DMS53 (cell line): ENCODE measurements around the gene HMGXB3.
"Not testable (repeated sequence)": the region's sequence is repeated elsewhere in the genome, so short reads cannot be mapped to it uniquely, and the experiment has no call there.

Source experiments
- DNase-seq: peaks from one replicate; lab custom pipeline; 2025; lab: John Stamatoyannopoulos, UW

HMGXB3 gene

DNA sequence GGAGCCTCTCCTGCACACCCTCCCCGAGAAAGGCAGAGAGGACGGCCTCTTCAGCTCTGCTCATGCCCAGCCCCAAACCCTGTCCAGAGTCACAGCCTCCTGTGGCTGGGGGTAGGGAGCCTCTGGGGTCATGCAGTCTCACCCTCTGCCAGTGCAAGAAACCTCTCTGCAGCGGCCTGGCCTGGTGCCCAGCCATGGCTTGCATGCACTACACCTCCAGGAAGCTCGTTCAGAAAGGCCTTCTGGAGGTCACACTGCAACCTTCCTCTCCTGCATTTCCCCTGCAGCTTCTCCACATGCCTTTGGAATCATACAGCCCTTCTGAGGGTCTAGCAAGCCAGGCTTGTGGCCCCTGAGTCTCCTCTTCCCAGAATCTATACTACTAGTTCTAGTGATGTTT, 67.9 kb downstream of the HMGXB3 start:
- peak; percentile 34 for DNase-seq

DNA sequence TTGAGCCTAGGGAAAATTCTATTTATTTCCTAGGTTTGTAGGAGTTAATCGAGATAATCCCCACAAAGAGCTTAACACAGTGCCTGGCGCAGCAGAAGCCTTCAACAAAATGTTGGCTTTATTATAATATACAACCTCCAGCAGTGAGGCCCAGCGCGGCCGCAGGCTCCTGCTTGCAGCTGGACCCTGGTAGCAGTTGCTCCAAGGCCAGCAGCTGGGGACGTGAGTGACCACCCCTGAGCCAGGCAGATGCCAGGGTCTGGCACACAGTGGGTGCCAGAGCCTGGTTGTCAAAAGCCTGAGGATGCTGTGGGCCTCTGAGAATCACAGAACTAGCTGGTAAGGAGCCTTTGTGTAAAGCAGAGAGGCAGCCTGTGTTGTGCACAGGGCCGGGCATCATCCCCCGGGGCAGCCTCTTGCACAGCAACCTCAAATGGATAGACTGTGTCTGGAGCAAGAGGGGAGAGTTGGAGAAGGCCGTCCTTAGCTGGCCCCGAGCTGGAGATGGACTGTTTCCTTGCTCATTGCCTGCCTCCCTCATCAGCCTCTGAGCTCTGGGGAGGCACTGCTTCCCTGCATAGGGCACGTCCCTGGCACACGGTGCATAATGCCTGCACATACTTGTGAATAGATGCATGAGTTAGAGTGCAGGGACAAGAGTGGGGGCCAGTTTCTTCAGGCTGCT, 68.6 kb downstream of the HMGXB3 start:
- no peak for DNase-seq

GRCh38 chr5:150069672-150070627, 69.4 kb downstream of the HMGXB3 start:
- DNase-seq, result no peak

GRCh38 chr5:150070821-150071220, 70.3 kb downstream of the HMGXB3 start:
- DNase-seq, result no peak

DNA sequence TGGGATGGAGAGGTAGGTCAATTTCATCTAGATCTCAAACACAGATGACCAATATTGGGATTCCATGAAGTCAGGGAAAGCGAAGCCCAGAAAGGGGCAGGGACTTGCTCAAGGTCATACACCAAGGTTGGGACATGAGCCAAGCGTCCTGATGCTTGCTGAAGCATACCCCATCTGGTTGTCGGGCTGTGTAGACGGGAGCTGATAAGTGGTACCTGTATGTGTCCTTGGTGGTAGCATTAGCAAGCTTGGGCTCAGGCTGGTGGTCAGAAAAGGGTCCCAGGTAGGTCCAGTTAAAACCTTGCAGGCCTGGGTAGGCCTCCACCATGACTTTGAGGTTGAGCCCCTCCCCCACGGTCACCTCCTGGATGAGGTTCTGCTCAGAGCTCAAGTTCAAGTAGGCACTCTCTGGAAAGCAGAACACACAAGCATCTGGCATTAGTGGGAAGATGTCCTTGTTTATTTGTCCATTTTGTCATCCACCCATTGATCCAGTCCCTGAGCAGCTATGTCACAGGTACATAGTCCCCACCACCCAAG, 72.6 kb downstream of the HMGXB3 start:
- DNase-seq, result no peak

DNA sequence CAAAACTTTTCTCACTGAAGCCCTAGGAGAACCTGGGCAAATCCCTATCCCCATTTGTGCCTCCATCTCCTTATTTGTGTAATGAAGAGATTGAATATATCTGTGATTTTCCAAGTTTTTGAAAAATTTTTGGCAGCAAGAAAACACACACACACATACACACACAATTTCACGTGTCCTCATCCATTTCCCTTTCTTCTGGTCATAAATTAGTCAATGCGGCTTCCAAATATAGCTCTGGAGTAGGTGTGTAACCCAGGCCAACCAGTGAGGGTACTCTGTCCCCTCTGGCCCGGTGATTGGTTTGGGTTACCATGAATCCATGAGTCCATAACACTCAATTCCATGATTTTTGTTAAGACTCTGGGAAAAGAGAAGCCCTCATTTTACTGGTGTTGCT, 73.1 kb downstream of the HMGXB3 start:
- DNase-seq, result no peak

GRCh38 chr5:150075233-150075632, 74.7 kb downstream of the HMGXB3 start:
- DNase-seq, result no peak

DNA sequence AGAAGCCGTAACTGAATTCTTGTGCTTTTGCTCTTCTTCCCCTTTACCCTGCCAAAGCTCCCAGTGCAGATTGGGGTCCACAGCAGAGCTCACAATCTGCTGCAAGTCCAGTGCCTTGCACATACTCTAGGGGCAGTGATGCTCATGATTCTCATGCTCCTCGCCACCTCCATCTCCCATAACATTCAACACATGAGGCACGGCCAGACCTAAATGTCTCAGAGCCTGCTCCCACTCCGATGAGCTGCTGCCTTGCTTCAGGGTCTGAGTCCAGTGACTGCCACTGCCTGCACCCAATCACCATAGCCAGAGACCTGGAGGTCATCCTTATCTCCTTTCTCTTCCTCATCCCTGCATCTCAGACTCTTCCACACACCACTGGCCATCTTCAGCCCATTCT, 75.3 kb downstream of the HMGXB3 start:
- DNase-seq, result no peak

GRCh38 chr5:150077060-150077459, 76.5 kb downstream of the HMGXB3 start:
- no peak for DNase-seq

- DNase-seq, result no peak
These were observed 77.7 kb downstream of the HMGXB3 start for GRCh38 chr5:150077996-150078801.

DNA sequence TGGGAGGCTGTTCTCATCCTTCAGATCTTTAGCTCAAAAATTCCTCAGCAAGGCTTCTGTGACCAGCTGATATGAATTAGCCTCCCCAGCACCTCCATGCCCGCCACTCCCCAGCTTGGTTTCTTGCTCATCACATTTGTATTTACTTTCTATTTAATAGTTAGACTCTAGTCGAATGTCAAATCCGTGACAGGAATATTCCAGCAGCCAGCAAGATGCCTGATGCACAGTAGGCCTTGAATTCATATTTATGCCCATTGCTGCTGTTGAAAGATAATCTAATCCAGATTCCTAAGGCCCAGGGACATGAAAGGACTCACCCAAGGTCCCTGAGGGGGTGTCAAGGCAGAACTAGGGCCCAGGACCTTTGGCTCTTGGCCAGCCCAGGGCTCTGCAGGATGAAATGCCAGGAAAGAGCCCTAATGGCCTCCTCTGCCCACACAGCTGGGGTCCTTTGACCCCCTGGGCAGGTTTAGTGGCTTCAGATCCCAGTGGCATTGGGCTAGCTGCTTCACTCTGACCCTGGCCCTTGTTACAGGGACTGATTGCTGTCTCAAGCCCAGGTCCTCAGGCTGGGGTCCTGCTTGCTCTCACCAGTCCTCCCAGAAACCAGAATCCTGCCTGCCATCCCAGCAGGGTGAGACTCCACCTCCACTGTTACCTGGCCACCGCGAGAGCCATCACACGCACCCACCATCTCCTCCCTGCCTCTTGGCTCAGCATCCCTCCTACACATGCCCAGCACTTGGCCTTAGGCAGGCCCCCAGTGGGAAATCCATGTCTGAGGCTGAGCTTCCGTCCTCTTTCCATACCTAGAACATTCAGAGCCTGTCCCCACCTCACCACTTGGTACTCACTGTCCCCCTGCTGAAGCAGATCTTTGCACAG, 78.5 kb downstream of the HMGXB3 start:
- DNase-seq, result no peak

DNA sequence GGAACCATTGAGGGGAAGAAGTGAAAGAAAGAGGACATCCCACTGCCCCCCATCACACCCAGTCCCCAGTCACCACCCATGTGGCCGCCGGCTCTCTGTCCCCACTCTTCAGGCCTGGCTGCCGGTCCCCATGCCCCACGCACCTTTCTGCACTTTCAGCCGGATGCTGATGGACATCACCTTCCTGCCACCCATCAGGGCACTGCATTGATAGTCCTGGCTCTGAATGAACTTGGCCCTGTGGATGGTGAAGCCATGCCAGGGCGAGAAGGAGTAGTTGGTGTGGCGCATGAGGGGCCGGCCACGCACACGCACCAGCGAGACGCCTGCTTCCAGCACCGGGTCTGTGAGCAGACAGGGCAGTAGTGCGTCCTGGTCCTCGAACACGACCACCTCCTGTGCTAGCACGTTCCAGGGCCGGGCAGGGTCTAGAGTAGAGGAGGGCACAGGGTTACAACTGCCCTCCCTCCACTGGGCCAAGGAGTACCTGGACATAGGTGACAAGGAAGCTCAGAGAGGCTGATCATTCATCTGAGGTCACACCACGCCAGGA, 79.4 kb downstream of the HMGXB3 start:
- no peak for DNase-seq

DNA sequence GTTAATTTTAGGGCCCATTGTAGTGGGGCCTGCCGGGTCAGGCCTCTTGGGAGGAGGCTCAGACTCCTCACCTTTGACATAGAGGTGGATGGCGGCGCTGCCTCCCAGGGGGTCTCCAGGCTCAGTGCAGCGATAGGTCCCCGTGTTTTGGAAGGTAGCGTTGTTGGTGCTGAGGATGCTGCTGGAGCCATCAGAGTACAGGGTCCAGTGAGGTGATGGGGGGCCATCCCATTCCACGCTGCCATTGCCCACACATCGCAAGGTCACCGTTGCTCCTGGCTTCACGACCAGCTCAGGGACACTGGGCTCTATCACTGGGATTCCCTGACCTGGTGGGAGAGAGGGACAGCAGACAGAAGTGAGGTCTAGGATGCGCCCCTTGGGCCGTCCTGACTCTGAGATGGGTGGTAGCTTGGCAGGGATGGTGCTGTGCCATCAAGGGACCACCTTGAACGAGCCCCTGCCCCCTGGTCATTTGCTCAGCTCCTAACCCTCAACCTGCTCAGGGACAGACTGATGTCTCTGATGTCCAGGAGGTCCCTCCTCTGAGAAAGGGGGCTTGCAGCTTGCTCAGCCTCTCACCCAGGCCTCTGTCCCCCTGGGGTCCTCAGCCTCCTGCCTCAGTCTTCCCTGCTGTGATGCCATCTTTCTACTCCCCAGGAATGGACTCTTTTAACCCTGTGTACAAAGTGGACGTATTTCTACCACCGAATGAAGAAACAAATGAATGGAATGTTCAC, 80.3 kb downstream of the HMGXB3 start:
- DNase-seq, result no peak

DNA sequence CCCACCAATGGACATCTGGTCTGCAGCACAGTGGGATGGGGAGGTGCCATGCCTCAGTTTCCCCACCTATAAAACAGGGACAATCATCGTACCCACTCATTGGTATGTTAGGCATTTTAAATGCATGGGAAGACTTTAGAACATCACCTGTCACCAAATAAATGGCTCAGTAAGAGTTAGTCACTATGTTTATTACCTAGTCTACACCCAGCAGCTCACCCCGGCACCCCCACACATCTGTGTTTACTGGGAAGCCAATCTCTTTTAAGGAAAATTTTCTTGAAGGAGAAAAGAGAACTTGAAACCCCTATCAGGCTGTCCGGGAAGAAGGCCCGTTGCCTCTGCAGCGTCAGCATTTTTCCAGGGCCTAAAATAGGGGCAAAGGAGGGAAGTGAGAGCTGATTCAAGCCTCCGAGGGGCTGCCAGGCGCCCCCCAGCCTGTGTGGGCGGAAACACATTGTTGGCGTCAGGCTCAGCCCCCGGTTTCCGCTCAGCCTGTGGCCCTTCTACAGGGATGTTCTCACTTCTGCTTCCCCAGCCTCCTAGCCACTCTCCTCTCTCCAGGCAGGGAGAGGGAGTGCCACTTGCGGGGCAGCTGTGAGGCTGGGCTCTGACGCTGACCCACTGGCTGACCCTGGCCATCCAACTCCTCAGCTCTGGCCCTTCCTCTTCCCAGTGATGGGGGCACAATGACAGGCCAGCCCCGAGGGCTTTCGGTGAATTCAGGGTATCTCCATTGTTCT, 81.2 kb downstream of the HMGXB3 start:
- DNase-seq, result no peak

- no peak for DNase-seq
These were observed 81.8 kb downstream of the HMGXB3 start for GRCh38 chr5:150082374-150082773.

- no peak for DNase-seq
These were observed 82.3 kb downstream of the HMGXB3 start for GRCh38 chr5:150082889-150083288.

DNA sequence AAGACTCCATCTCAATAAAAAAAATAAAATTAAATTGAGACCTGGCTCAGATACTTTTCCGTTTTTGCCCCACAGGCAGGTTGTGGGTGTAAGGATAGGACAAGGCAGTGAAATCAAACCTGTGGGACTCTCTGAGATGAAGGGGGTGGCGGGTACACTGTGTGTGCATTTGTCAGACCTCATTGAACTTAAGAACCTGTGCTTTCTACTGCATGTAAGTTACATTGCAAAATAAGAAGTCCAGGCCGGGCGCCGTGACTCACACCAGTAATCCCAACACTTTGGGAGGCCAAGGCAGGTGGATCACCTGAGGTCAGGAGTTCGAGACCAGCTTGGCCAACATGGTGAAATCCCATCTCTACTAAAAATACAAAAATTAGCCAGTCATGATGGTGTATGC, 84.2 kb downstream of the HMGXB3 start:
- DNase-seq, result not testable (repeated sequence)

DNA sequence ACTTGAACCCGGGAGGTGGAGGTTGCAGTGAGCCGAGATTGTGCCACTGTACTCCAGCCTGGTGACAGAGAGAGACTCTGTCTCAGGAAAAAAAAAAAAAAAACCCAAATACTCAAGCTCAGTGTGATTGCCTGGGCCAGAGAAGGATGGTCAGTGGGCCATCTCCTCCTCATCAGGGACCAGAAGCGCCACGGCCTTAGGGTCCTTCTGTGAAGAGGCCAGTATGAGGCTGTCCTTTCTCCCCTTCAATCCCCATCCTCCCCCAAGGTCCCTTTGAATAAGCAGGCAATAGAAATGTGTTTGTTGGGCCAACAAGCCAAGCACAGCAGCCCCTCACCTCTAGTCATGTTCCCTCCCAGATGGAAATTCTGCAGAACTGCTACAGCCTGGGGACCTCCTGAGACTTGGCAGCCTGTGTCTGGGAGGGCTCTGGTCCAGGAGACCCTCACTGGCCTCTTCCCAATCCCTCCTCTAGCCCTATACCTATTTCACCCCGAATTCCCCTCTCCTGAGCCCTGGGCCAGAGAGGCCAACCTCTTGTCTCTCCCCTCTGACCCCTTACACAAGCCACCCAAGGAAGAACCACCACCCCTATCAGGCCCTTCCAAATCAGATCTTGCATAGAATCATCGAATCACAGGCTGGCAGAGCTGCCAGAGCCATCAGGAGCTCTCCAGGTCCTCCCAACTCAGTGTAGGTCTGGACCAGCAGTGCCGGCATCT, 84.8 kb downstream of the HMGXB3 start:
- DNase-seq, result no peak
